Measurements from ENCODE around the gene FAM219A. TPM values are rescaled to one million over a fixed set of nuclear protein-coding genes. Genes with fewer than 3 reads are reported as not detected.

FAM219A gene, protein sequence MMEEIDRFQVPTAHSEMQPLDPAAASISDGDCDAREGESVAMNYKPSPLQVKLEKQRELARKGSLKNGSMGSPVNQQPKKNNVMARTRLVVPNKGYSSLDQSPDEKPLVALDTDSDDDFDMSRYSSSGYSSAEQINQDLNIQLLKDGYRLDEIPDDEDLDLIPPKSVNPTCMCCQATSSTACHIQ
- total RNA-seq: 1 to 10 TPM; 8.2 to 9.2 (median 9.0) TPM

DNA sequence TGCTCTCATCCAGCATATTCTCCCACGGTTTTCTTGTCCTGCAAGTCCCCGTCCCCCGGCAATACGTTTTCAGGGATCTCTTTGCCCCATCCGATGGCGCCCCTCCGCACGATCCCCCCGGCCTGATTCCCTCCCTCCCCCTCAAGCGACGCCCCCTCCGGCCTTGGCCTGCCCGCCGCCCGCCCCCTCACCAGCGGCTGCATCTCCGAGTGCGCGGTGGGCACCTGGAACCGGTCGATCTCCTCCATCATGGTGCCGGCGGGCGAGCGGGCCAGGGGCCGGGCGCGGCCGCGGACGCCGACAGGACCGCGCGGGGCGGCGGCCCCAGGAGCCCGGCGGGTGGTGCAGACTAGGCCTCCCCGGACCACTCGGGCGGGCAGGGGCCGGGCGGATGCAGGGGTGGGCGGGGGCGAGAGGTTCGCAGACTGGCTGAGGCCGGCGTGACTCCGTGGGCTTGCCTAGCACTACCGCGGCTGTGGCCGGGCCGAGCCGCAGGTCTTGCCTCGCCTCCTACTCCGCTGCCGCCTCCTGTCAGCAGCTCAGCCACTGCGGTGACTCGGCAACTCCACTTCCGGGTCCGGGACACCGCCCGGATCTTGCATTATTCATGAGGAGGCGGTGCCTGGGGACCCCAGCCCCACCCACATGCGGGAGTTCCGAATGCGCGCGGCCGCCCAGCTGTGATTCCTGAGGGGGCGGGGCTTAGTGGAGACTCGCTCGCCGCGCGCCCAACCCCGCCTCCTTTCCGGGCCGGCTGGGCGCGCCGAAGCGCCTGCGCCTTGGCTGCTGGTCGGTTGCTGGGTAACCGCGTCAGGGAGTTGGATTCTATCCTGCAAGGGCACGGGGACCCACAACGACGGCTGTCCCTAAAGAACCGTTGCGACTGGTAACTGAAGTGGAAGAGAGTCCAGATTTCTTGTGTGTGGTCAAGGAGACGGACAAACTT is at the start of gene FAM219A, which contains the start of gene DNAI1:
Gene FAM219A, minus strand, starts transcription at position 558 of the 946 bp plus-strand sequence. Its CDS starts 307 bp downstream, at position 251.
Gene DNAI1, plus strand, starts transcription at position 793 of the 946 bp plus-strand sequence. CDS start 201 bp downstream, outside the sequence.
- TF ChIP-seq POLR2A (IDR thresholded peaks at IDR 0.05) (peak; percentile 72), POLR2AphosphoS5 (IDR thresholded peaks at IDR 0.05) (peak; percentile 74 to 93 (median 81))
- TF ChIP-seq, protein P1, sequence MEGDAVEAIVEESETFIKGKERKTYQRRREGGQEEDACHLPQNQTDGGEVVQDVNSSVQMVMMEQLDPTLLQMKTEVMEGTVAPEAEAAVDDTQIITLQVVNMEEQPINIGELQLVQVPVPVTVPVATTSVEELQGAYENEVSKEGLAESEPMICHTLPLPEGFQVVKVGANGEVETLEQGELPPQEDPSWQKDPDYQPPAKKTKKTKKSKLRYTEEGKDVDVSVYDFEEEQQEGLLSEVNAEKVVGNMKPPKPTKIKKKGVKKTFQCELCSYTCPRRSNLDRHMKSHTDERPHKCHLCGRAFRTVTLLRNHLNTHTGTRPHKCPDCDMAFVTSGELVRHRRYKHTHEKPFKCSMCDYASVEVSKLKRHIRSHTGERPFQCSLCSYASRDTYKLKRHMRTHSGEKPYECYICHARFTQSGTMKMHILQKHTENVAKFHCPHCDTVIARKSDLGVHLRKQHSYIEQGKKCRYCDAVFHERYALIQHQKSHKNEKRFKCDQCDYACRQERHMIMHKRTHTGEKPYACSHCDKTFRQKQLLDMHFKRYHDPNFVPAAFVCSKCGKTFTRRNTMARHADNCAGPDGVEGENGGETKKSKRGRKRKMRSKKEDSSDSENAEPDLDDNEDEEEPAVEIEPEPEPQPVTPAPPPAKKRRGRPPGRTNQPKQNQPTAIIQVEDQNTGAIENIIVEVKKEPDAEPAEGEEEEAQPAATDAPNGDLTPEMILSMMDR (IDR thresholded peaks at IDR 0.05): no peak
- intact Hi-C loops (cut with DNase I; ENCODE audit: low total_unique reads): no loop called here
- Histone ChIP-seq H3K36me3 (no peaks in the 10 kb centered on the region), H3K4me3 (peak within 1 kb of the TSS; percentile 78 to 88 (median 82)), H3K27me3 (no peaks in the 10 kb centered on the region), H3K9me3 (no peaks in the 10 kb centered on the region), H3K4me1 (no peaks in the 10 kb centered on the region), H3K27ac (peak within 1 kb of the TSS; percentile 75 to 87)
- DNase-seq (ENCODE audit: low spot score in 2 of 2): peak; percentile 98 to 99

DNA sequence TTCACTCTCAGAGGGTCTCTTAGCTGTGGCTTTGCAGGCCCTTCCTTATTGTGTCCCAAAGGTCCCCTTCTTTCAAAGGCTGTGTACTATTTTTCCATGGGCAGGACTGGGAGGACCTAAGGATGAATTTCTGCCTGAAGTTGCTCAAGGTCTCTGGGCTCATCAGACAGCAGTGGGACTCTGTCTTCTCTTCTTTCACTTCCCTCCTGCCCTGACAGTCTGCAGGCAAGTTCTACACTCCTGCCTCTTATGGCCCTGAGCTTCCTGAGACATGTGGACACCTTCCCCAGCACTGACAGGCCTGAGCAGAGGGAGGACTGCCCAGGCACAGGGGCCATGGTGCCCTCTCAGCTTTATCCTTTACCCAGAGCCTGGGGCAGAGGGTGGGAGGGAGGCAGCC is 49.6 kb upstream of the FAM219A start:
- Histone ChIP-seq H3K4me3 (no peak overlapping the region), H3K36me3 (no peaks in the 10 kb centered on the region), H3K27me3 (no peaks in the 10 kb centered on the region), H3K9me3 (no peaks in the 10 kb centered on the region), H3K4me1 (no peaks in the 10 kb centered on the region), H3K27ac (no peak overlapping the region)
- TF ChIP-seq, protein P1 (IDR thresholded peaks at IDR 0.05): no peak
- TF ChIP-seq POLR2A (IDR thresholded peaks at IDR 0.05) (no peak), POLR2AphosphoS5 (IDR thresholded peaks at IDR 0.05) (no peak)
- DNase-seq (ENCODE audit: low spot score in 2 of 2): no peak
- intact Hi-C loops (cut with DNase I; ENCODE audit: low total_unique reads): no loop called here

DNA sequence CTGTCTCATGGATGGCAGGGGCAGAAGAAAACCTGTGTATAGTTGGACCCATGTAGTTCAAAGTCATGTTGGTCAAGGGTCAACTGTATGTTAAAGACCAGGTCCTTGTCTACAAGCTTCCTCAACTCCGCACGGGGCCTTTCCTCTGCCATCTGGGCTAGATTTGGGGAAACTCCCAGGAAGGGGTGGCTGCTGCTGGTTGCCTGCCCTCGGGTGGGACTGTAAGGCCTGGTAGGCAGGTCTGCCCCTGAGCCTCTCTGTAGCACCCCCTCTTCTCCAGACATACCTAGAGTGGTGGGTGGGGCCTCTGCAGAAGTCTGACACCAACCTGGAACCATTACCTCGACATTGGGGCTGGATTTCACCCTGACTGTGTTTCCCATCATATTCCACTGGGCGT is 49.2 kb upstream of the FAM219A start:
- no peak overlapping the region for H3K27ac ChIP-seq
- no peaks in the 10 kb centered on the region for H3K27me3 ChIP-seq
- no peaks in the 10 kb centered on the region for H3K36me3 ChIP-seq
- no peak for DNase-seq (ENCODE audit: low spot score in 2 of 2)
- peaks cover 0 to 3% of the 10 kb centered on the region in 2 donors for H3K4me1 ChIP-seq
- no peak overlapping the region for H3K4me3 ChIP-seq
- TF ChIP-seq, protein P1 (IDR thresholded peaks at IDR 0.05): no peak
- no peak for TF ChIP-seq POLR2A (IDR thresholded peaks at IDR 0.05)
- TF ChIP-seq POLR2AphosphoS5 (IDR thresholded peaks at IDR 0.05): no peak
- intact Hi-C loops (cut with DNase I; ENCODE audit: low total_unique reads): no loop called here
- no peaks in the 10 kb centered on the region for H3K9me3 ChIP-seq

DNA sequence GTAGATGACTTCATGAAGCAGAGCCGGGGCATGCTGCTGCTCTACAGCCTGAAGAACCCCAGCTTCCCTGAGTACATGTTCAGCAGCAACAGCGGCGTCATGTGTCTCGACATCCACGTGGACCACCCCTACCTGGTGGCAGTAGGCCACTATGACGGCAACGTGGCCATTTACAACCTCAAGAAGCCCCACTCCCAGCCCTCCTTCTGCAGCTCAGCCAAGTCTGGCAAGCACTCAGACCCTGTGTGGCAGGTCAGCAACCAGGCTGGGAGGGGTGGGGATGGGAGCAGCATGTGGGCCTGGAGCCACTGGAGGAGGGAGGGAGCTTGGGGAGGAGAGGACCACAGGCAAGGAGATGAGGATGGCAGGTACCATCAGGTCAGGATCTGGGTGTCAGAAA is 48.3 kb upstream of the FAM219A start:
- H3K36me3 ChIP-seq: no peaks in the 10 kb centered on the region
- H3K4me1 ChIP-seq: peaks cover 4 to 8% of the 10 kb centered on the region in 2 donors
- H3K4me3 ChIP-seq: no peak overlapping the region
- intact Hi-C loops (cut with DNase I; ENCODE audit: low total_unique reads): no loop called here
- H3K27me3 ChIP-seq: no peaks in the 10 kb centered on the region
- DNase-seq (ENCODE audit: low spot score in 2 of 2): no peak
- no peak overlapping the region for H3K27ac ChIP-seq
- TF ChIP-seq POLR2A (IDR thresholded peaks at IDR 0.05): no peak
- TF ChIP-seq, protein P1 (IDR thresholded peaks at IDR 0.05): no peak
- no peak for TF ChIP-seq POLR2AphosphoS5 (IDR thresholded peaks at IDR 0.05)
- H3K9me3 ChIP-seq: no peaks in the 10 kb centered on the region

Measured in breast epithelium (tissue), 4 donors.